Fibroblast of mammary gland (primary cell): Measurements from ENCODE around the gene ADCK2.
"Not testable (repeated sequence)": the region's sequence is repeated elsewhere in the genome, so short reads cannot be mapped to it uniquely, and the experiment has no call there.

Experiments used
- DNase-seq: peaks from one replicate; pipeline ENCODE4 v3.0.0-alpha.2; 2010; ENCODE audit warnings: low read depth
- H3K4me3 ChIP-seq: 2 replicates; pipeline ENCODE4 v1.5.1; 2011; ENCODE audit warnings: low read depth, mild to moderate bottlenecking, low read length, moderate library complexity; ENCODE audit not compliant: control insufficient read depth
- CTCF ChIP-seq: conservative IDR thresholded peaks from 2 replicates; pipeline ENCODE4 v1.5.1; 2011; ENCODE audit warnings: low read depth, low read length, inconsistent platforms; ENCODE audit not compliant: control insufficient read depth, insufficient read depth

The ADCK2 gene

GRCh38 chr7:140686921-140687320, 14.2 kb downstream of the ADCK2 start:
- no peak for DNase-seq
- no peak for TF ChIP-seq CTCF
- no peak overlapping the region for H3K4me3 ChIP-seq

- no peak for TF ChIP-seq CTCF
- H3K4me3 ChIP-seq, result no peak overlapping the region
- DNase-seq, result no peak
These were observed 15.6 kb downstream of the ADCK2 start for GRCh38 chr7:140688341-140688740.

- no peak overlapping the region for H3K4me3 ChIP-seq
- TF ChIP-seq CTCF, result no peak
- no peak for DNase-seq
These were observed 16.7 kb downstream of the ADCK2 start for GRCh38 chr7:140689199-140690152.

- no peak for DNase-seq
- no peak for TF ChIP-seq CTCF
- no peak overlapping the region for H3K4me3 ChIP-seq
These were observed 18.8 kb downstream of the ADCK2 start for GRCh38 chr7:140691376-140692045.

GRCh38 chr7:140693849-140694248, 21.1 kb downstream of the ADCK2 start:
- DNase-seq, result not testable (repeated sequence)

GRCh38 chr7:140694592-140694991, 21.8 kb downstream of the ADCK2 start:
- no peak for TF ChIP-seq CTCF
- no peak for DNase-seq
- H3K4me3 ChIP-seq, result no peak overlapping the region

More at GRCh38 chr7:140693849-140694248, 21.1 kb downstream of the ADCK2 start:
- H3K4me3 ChIP-seq, result not testable (repeated sequence)

GRCh38 chr7:140695381-140695780, 22.6 kb downstream of the ADCK2 start:
- DNase-seq, result no peak
- H3K4me3 ChIP-seq, result no peak overlapping the region
- TF ChIP-seq CTCF, result no peak
